GM18511 (cell line): ENCODE data around the gene LRRC72.

Experiments used
- ATAC-seq: cut with Tn5 transposase; IDR thresholded peaks from one replicate; pipeline ENCODE4 v1.9.1; 2021; ENCODE audit warnings: mild to moderate bottlenecking, moderate library complexity; ENCODE audit not compliant: unreplicated experiment

The LRRC72 gene

GRCh38 chr7:16616542-16616941 is 89.9 kb downstream of the LRRC72 start:
- ATAC-seq, result no peak

DNA sequence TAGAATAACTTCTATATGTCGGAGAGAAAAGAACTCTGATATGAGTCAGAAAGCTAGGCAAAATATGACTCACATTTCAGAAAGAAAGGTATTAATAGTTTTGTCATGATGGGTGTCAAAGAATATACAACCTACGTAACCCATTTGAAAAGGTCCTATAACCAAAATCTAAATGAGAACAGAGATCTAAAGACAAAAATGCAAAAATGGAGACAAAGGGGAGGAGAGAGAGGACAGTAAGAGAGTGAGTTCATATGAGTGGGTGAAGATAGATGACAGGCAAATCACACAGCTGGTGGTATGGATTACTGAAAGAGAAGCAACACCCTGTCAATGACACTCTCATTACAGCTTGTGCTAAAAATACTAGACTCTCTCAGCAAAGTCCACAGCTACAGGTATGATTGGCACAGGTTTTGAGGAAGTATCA is 93.4 kb downstream of the LRRC72 start:
- ATAC-seq, result peak; percentile 87

DNA sequence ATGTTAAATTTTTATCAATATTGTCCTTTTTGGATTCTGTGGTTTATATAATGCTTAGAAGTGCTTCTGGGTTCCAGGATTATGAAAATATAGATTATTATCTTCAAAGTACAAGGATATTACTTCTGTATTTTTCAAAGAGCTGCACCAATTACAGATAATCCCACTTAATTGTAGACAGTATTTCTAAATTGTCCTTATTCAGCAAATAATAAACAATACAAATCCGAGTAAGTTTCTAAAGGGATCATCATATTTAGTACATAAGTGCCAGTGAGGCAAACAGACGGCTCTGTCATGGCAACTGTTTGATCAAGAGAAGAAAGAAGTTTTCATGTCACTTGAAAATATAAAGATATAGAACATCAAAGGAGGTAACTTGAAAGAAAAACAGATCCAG is 99.8 kb downstream of the LRRC72 start:
- no peak for ATAC-seq

GRCh38 chr7:16627236-16627635 is 100.6 kb downstream of the LRRC72 start:
- no peak for ATAC-seq

- ATAC-seq, result no peak
These were observed 104.0 kb downstream of the LRRC72 start for GRCh38 chr7:16630654-16631053.
